Cardiac fibroblast (primary cell): Measurements from ENCODE around the gene FAM234A.

Source experiments
- DNase-seq, 2 donors: peaks; one replicate each; pipeline versions ENCODE4 v3.0.0 to v3.0.0-alpha.2; 2010; ENCODE audit warnings: low read depth in 2 of 2
- H3K4me3 ChIP-seq, 2 donors: replicated peaks in 1 of 2; 1 replicate in 1 of 2; 2 replicates in 1 of 2; pipeline ENCODE4 v1.5.1; 2011; ENCODE audit warnings: low read depth in 2 of 2, low read length in 2 of 2, mild to moderate bottlenecking in 2 of 2, moderate library complexity in 1 of 2
- TF ChIP-seq, protein P1 (sequence below): IDR thresholded peaks from one replicate; pipeline ENCODE4 v1.5.1; 2011; ENCODE audit warnings: low read depth, mild to moderate bottlenecking, low read length, inconsistent platforms

FAM234A gene

DNA sequence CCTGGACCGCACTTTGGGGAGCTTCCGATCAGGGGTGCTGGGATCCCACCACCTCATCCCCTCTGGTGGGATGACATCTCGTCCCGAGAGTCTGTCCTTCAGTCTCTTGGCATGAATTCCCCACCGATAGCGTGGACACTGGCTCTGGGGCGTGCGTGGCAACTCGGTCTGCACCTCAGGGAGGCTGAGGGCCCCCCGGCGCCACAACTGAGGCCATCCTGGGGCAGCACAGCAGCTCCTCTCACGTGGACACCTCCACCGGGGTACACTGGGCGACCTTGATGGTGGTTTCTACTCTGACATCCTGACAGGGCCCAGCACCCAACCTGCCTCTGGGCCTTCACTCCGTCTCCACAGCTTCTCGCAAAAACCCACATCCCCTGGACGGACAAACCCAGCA, 56.9 kb downstream of the FAM234A start:
- H3K4me3 ChIP-seq = no peak overlapping the region
- DNase-seq = no peak
- TF ChIP-seq, protein P1, sequence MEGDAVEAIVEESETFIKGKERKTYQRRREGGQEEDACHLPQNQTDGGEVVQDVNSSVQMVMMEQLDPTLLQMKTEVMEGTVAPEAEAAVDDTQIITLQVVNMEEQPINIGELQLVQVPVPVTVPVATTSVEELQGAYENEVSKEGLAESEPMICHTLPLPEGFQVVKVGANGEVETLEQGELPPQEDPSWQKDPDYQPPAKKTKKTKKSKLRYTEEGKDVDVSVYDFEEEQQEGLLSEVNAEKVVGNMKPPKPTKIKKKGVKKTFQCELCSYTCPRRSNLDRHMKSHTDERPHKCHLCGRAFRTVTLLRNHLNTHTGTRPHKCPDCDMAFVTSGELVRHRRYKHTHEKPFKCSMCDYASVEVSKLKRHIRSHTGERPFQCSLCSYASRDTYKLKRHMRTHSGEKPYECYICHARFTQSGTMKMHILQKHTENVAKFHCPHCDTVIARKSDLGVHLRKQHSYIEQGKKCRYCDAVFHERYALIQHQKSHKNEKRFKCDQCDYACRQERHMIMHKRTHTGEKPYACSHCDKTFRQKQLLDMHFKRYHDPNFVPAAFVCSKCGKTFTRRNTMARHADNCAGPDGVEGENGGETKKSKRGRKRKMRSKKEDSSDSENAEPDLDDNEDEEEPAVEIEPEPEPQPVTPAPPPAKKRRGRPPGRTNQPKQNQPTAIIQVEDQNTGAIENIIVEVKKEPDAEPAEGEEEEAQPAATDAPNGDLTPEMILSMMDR = no peak

DNA sequence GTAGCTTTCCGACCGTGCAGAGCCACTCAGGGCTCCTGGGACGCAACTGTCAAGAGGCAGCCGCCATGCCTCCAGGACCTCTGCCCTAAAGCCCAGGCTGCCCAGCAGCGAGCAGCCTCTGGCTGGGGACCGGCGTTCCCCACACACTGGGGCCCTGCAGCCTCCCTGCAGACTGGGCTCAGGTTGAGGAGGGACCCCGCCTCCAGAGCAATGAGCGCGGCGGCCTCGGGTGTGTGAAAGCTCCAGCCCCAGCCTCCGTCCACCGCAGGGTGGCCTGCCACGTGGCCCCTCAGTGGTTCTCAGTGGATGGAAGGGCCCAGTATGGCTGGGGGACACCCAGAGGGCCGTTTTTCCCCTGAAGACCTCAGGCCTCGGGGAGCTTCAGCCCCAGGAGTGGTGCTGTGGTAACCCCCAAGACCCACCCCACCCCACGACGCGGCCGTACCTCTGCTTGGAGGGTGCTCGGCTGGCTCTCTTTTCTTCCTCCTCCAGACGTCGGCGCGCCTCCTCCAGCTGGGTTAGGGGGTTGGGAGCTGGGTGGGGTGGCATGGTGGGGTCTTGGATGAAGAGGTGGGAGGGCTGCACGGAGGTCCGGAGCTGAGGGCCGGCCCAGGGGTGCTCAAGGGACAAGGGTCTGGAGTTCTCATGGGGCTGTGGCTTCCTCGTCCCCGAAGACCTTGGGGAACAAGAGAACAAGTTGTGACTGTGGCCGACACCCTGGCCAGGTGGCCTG, 58.6 kb downstream of the FAM234A start:
- H3K4me3 ChIP-seq = no peak overlapping the region
- TF ChIP-seq, protein P1 = no peak
- DNase-seq = no peak

DNA sequence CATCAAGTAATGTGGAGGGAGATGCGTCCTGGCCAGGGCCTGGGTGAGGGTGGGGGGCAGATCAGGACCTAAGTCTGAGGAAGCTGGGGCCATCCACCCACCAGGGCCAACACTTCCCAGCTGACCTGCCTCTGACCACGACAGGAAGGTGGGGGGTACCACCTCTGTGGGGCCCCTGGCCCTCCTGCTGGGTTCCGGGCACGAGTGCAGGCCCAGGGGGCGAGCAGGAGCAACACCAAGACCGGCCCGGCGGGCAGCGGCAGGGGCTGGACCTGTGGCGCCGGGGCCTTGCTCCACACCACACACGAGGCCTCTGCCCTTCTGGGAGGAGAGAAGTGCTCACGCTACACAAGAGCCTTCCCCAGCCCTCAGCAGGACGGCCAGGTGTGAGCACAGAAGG, 61.7 kb downstream of the FAM234A start:
- TF ChIP-seq, protein P1 = no peak
- no peak for DNase-seq
- H3K4me3 ChIP-seq = no peak overlapping the region

DNA sequence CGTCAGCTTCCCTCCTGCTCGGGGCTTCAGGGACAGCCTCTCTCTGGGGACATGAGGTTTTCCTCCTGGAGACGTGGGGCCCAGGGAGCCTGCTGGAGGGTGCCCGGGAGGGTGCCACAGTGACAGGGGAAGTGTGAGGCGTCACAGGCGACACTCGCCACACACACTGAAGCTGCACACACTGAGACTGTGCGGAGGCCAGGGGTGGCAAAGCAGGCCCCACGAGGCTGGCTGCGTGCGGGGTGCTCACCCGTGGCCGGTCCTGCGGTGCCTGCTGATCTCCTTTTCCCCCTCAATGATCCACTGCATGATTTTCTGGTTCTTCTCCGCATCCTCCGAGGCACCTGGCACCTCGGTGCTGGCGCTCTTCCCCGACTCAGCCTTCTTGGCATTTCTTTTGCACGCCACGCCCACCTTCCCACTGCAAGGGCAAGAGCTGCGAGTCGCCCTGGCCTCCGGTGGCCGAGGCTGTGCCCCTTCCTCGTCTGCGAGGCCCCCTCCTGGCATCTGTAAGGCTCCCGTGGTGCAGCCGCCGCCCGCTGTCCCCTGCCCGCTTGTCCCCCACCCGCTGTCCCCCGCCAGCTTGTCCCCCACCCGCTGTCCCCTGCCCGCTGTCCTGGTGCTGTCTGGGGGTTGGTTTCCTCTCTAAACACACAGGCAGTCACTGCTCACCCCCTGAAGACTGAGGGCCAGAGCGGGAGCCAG, 62.3 kb downstream of the FAM234A start:
- no peak for DNase-seq
- no peak overlapping the region for H3K4me3 ChIP-seq
- TF ChIP-seq, protein P1 = no peak

DNA sequence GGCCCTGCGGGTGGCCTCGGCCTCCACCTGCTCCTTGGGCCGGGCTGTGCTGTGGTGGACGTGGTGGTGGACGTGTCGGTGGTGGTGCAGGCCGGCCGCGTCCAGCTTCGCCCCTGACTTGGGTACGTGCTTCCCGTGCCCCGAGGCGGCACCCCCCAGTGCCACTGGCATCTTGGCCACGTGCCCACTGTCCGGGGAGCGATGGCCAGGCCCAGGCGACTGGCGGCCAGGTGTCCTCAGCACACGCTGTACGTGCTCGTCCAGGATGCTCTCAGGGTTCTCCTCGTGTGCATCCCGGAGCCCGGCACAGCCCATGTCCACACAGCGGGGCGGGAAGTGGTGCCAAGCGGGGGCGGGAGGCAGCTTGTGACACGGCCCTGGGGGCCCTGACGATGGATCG, 63.2 kb downstream of the FAM234A start:
- TF ChIP-seq, protein P1 = no peak
- no peak for DNase-seq
- no peak overlapping the region for H3K4me3 ChIP-seq

DNA sequence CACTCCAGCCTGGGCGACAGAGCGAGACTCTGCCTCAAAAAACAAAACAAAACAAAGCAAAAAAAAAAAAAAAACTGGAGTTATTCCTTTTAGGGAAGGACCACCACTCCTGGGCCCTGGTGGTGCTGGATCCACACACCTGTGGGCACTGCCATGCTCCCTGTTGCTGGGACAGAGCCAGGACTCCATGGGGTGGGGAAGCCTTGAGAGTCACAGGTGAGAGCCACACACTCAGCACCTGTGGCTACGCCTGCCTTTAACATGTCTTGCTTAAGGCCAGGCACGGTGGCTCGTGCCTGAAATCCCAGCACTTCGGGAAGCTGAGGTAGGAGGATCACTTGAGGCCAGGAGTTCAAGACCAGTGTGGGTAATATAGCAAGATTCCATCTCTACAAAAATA, 66.6 kb downstream of the FAM234A start:
- TF ChIP-seq, protein P1 = no peak
- H3K4me3 ChIP-seq = no peak overlapping the region
- DNase-seq = no peak
